Common myeloid progenitor, CD34-positive (primary cell): ENCODE measurements around the gene AXL.

Experiments used
- CTCF ChIA-PET: fragments of 350-600 bp; sonication (Branson Sonifier 250); formaldehyde crosslinking; loops from one replicate; lab custom pipeline; 2021; ENCODE audit warnings: antibody characterized with exemption; lab: Charles Lee
- POLR2A ChIA-PET: fragments of 350-600 bp; sonication (Branson Sonifier 250); formaldehyde crosslinking; loops from one replicate; lab custom pipeline; 2021; ENCODE audit warnings: antibody characterized with exemption; lab: Charles Lee
- DNase-seq, 3 donors: peaks; one replicate each; pipeline versions ENCODE4 v3.0.0 to v3.0.0-alpha.2; 2013
- H3K27ac ChIP-seq, 2 experiments: 1 replicate in 1 of 2; 2 replicates in 1 of 2; pipeline ENCODE4 v1.7.0; 2013; ENCODE audit warnings: inconsistent platforms in 2 of 2, low read length in 2 of 2, mild to moderate bottlenecking in 2 of 2, low read depth in 1 of 2, moderate library complexity in 1 of 2; ENCODE audit not compliant: severe bottlenecking in 2 of 2, insufficient read depth in 1 of 2, poor library complexity in 1 of 2
- H3K27me3 ChIP-seq, 5 experiments: replicated peaks in 2 of 5; 1 replicate in 3 of 5; 2 replicates in 2 of 5; pipeline versions ENCODE4 v1.6.1 to v1.7.0; 2013; ENCODE audit warnings: low read length in 4 of 5, mild to moderate bottlenecking in 2 of 5, moderate library complexity in 2 of 5, inconsistent platforms in 1 of 5; ENCODE audit not compliant: insufficient read depth in 5 of 5, control insufficient read depth in 4 of 5
- H3K36me3 ChIP-seq, 4 experiments: 1 replicate in 2 of 4; 2 replicates in 2 of 4; pipeline versions ENCODE4 v1.6.1 to v1.7.0; 2013; ENCODE audit warnings: low read length in 3 of 4, control low read depth in 1 of 4, mild to moderate bottlenecking in 1 of 4; ENCODE audit not compliant: control insufficient read depth in 4 of 4, insufficient read depth in 4 of 4
- H3K4me1 ChIP-seq, 4 experiments: 1 replicate in 3 of 4; 2 replicates in 1 of 4; pipeline versions ENCODE4 v1.6.1 to v1.7.1; 2013; ENCODE audit warnings: low read length in 3 of 4, mild to moderate bottlenecking in 3 of 4, control low read depth in 1 of 4, inconsistent platforms in 1 of 4, moderate library complexity in 1 of 4; ENCODE audit not compliant: control insufficient read depth in 4 of 4, insufficient read depth in 4 of 4; ENCODE audit errors: control extremely low read depth in 1 of 4
- H3K4me3 ChIP-seq, 7 experiments: 1 replicate in 4 of 7; 2 replicates in 3 of 7; pipeline versions ENCODE4 v1.5.1 to v1.7.0; 2013; ENCODE audit warnings: mild to moderate bottlenecking in 7 of 7, low read length in 6 of 7, moderate library complexity in 6 of 7, inconsistent platforms in 2 of 7, low read depth in 2 of 7, control low read depth in 1 of 7; ENCODE audit not compliant: insufficient read depth in 4 of 7, control insufficient read depth in 1 of 7; ENCODE audit errors: extremely low read depth in 1 of 7
- H3K9me3 ChIP-seq, 5 experiments: 1 replicate in 4 of 5; 2 replicates in 1 of 5; pipeline versions ENCODE4 v1.6.1 to v1.7.1; 2013; ENCODE audit warnings: low read length in 4 of 5, mild to moderate bottlenecking in 2 of 5, inconsistent platforms in 1 of 5, low read depth in 1 of 5, moderate library complexity in 1 of 5; ENCODE audit not compliant: control insufficient read depth in 4 of 5, insufficient read depth in 2 of 5; ENCODE audit errors: control extremely low read depth in 1 of 5
- WGBS: methylation state at CpG from one replicate; pipeline ENCODE4 v1.1.5; 2013; ENCODE audit not compliant: insufficient coverage; 5-methylcytosine and 5-hydroxymethylcytosine counted together

Gene AXL

DNA sequence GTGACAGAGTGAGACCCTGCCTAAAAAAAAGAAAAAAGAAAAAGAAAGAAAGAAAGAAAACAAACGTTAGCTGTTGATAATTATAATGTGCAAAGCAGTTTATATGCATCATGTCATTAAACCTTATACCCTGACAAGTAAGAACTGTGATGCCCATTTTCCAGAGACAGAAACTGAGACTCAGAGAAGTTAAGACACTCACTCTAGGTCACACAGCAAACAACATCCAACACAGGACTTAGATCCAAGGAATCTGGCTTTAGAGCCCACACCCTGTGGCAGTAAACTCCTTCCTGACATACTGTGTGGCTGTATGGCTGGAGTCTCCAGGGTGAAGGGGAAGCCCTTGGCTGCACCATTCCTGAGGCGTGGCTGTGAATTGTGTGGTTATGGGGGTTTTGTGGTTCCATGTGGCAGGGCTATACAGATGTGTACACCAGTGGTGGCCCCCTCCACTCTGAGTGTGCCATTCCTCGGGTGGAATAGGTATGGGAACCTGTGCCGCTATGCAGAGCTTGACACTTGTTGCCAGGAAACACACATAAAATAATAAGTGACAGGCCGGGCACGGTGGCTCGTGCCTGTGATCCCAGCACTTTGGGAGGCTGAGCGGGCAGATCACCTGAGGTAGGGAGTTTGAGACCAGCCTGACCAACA is 15.6 kb downstream of the AXL start:
- H3K36me3 ChIP-seq, result no peaks in the 10 kb centered on the region
- DNase-seq, result peak in 2 of 3 donors; percentile 35 to 50
- H3K9me3 ChIP-seq, result no peaks in the 10 kb centered on the region
- ChIA-PET CTCF (interaction anchor here (1.0 to 1.1 kb wide), 2 partner anchors 11 to 31 kb away, joined by 3 to 4 read pairs; no protein-coding TSS in a partner anchor), POLR2A (no interaction called here)
- 71% methylated on average over 7 of the region's 8 CpGs for WGBS
- peaks cover 0 to 12% (median 7%) of the 10 kb centered on the region in 4 experiments for H3K4me1 ChIP-seq
- no peak overlapping the region for H3K4me3 ChIP-seq
- no peaks in the 10 kb centered on the region for H3K27me3 ChIP-seq
- H3K27ac ChIP-seq, result no peak overlapping the region

DNA sequence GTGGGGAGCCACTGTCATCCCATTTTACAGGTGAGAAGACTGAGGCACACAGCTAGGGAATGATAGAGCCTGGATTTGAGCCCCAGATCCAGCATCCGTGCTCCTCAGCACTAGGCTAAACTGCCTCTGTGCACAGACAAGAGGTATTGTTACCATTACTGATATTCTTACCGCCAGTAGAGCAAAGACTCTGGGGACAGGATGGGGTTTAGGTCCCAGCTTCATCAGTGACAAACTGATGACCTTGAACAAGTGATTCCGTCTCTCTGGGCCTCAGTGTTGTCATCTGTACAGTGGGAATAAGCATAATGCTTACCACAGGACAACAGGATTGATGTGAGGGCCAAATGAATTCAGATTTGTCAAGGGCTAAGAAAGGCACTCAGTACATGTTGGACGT is 16.5 kb downstream of the AXL start:
- Histone ChIP-seq H3K9me3 (no peaks in the 10 kb centered on the region), H3K27ac (no peak overlapping the region), H3K4me1 (peaks cover 0 to 12% (median 7%) of the 10 kb centered on the region in 4 experiments), H3K36me3 (no peaks in the 10 kb centered on the region), H3K4me3 (no peak overlapping the region), H3K27me3 (no peaks in the 10 kb centered on the region)
- ChIA-PET CTCF (no interaction called here), POLR2A (no interaction called here)
- DNase-seq, result no peak
- 96% methylated on average over 3 of the region's 4 CpGs for WGBS

DNA sequence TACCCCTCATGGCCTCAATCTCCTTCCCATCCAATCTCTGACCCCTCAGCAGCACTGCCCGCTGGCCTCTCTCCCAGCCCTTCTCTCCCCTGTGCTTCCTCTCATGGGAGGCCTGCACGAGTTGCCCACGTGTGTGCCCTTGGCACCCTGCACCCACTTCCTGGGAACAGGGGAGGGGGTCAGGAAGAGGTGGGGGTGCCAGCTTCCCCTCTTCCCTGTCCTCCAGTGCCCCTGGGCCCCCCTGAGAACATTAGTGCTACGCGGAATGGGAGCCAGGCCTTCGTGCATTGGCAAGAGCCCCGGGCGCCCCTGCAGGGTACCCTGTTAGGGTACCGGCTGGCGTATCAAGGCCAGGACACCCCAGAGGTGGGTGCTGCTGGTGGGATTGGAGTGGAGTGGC is 19.2 kb downstream of the AXL start:
- Histone ChIP-seq H3K36me3 (no peaks in the 10 kb centered on the region), H3K27me3 (no peaks in the 10 kb centered on the region), H3K9me3 (no peaks in the 10 kb centered on the region), H3K4me1 (peaks cover 0 to 12% (median 6%) of the 10 kb centered on the region in 4 experiments), H3K27ac (no peak overlapping the region), H3K4me3 (no peak overlapping the region)
- ChIA-PET CTCF (interaction anchor here (0.8 kb wide), 1 partner anchor 34 kb away, joined by 4 read pairs; no protein-coding TSS in a partner anchor), POLR2A (interaction anchor here (0.6 kb wide), 1 partner anchor 28 kb away, joined by 3 read pairs; no protein-coding TSS in a partner anchor)
- 72% methylated on average over 5 of the region's 10 CpGs for WGBS
- DNase-seq, result no peak

DNA sequence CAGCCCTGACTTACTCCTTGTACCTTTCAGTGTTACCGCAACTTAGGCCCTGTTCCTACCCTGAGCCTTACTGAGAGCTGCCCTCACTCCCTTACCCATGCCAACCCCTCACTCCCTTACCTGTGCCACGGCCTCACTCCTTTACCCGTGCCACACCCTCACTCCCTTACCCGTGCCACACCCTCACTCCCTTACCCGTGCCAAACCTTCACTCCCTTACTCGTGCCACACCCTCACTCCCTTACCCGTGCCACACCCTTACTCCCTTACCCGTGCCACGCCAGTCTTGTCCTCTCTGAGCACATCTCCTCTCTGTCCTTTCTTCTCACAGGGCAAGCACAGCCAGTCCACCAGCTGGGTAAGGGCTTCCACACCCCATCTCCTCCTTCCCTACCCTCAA is 20.3 kb downstream of the AXL start:
- DNase-seq, result no peak
- no peaks in the 10 kb centered on the region for H3K27me3 ChIP-seq
- 91% methylated on average over 7 of the region's 9 CpGs for WGBS
- no peak overlapping the region for H3K4me3 ChIP-seq
- CTCF ChIA-PET, result no interaction called here
- POLR2A ChIA-PET, result no interaction called here
- no peaks in the 10 kb centered on the region for H3K36me3 ChIP-seq
- no peaks in the 10 kb centered on the region for H3K9me3 ChIP-seq
- H3K4me1 ChIP-seq, result peaks cover 0 to 8% (median 0%) of the 10 kb centered on the region in 4 experiments
- no peak overlapping the region for H3K27ac ChIP-seq

DNA sequence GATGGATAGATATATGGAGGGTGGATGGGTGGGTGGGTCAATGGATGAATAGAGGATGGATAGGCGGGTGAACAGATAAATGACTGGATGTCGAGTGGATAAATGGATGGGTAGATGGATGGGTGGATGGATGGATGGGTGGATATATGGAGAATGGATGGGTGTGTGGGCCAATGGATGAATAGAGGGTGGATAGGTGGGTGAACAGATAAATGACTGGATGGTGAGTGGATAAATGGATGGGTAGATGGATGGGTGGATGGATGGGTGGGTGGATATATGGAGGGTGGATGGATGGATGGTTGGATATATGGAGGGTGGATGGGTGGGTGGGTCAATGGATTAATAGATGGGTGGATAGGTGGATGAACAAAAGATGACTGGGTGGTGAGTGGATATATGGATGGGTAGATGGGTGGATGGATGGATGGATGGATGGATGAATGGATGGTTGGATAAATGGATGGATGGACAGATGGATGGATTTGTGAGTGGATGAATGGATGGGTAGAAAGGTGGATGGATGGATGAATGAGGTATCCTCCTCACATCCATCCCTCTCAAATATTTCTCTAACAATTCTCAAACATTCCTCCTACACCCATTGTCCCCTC is 21.0 kb downstream of the AXL start:
- Histone ChIP-seq H3K36me3 (no peaks in the 10 kb centered on the region), H3K4me1 (peaks cover 0 to 8% (median 0%) of the 10 kb centered on the region in 4 experiments), H3K27me3 (no peaks in the 10 kb centered on the region), H3K27ac (no peak overlapping the region), H3K4me3 (no peak overlapping the region), H3K9me3 (no peaks in the 10 kb centered on the region)
- WGBS, result 64% methylated on average over 2 of the region's 2 CpGs
- DNase-seq, result no peak
- CTCF ChIA-PET, result no interaction called here
- POLR2A ChIA-PET, result no interaction called here

DNA sequence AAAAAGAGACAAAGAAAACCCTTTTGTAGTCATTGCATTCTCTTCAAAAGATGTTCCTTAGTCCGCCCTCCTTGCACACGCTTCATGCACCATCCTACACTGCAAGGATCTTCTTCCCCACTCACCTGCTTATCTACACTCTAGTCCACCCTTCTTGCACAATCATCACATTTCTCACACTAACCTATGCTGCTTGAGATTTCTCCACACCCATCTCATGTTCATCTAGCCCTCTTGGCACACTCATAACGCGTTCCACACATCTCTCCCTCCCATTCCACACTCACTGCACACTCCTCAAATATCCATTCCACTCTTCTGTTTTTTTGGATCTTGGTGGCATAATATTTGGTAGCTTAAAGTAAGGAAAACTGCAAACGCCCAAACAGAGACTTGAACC is 22.8 kb downstream of the AXL start:
- H3K4me3 ChIP-seq, result no peak overlapping the region
- no peaks in the 10 kb centered on the region for H3K9me3 ChIP-seq
- WGBS, result 86% methylated on average over 4 of the region's 5 CpGs
- POLR2A ChIA-PET, result no interaction called here
- H3K27ac ChIP-seq, result no peak overlapping the region
- no peak for DNase-seq
- no peaks in the 10 kb centered on the region for H3K36me3 ChIP-seq
- peaks cover 0 to 8% (median 0%) of the 10 kb centered on the region in 4 experiments for H3K4me1 ChIP-seq
- CTCF ChIA-PET, result no interaction called here
- H3K27me3 ChIP-seq, result no peaks in the 10 kb centered on the region

DNA sequence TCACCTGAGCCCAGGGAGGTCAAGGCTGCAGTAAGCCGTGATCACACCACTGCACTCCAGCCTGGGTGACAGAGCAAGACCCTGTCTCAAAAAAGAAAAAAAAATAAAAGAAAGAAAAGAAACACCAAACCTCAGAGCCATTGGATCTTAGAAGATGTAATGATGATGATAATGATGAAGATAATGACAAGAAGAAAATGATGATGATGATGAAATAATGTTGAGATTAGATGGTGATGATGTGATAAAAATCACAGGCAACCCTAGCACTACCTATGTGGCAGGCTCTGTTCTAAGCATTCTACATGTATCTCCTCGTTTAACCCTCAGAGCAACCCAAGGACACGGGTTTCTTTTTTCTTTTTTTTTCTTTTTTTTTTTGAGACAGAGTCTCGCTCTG is 25.1 kb downstream of the AXL start:
- POLR2A ChIA-PET, result interaction anchor here (0.6 kb wide), 1 partner anchor 35 kb away, joined by 5 read pairs; no protein-coding TSS in a partner anchor
- Histone ChIP-seq H3K4me1 (no peaks in the 10 kb centered on the region), H3K4me3 (no peak overlapping the region), H3K27me3 (no peaks in the 10 kb centered on the region), H3K36me3 (no peaks in the 10 kb centered on the region), H3K27ac (no peak overlapping the region), H3K9me3 (no peaks in the 10 kb centered on the region)
- WGBS, result 100% methylated on average over 3 of the region's 4 CpGs
- CTCF ChIA-PET, result no interaction called here
- no peak for DNase-seq
